Stimulated activated CD4-positive, alpha-beta T cell treated with anti-CD3 and anti-CD28 coated beads, TNF-alpha, amount 100 ng/mL, for 48 hours (primary cell): ENCODE measurements around the gene ADARB1.
A peak's percentile ranks its signal among the peaks of the same experiment; 100 is the strongest.

Source experiments
- DNase-seq, 3 donors: peaks; one replicate each; pipeline ENCODE4 v3.0.0-alpha.2; 2020; ENCODE audit warnings: low read depth in 3 of 3

ADARB1 gene

GRCh38 chr21:45093035-45093532 lies 18.7 kb downstream of the ADARB1 start:
- DNase-seq = no peak

- no peak for DNase-seq
Observed at GRCh38 chr21:45094412-45094811, 20.0 kb downstream of the ADARB1 start.

GRCh38 chr21:45095505-45095904 lies 21.1 kb downstream of the ADARB1 start:
- DNase-seq = no peak

GRCh38 chr21:45096217-45096616 lies 21.8 kb downstream of the ADARB1 start:
- DNase-seq = no peak

GRCh38 chr21:45097827-45098387 lies 23.5 kb downstream of the ADARB1 start:
- no peak for DNase-seq

GRCh38 chr21:45098867-45099266 lies 24.5 kb downstream of the ADARB1 start:
- DNase-seq = no peak

- no peak for DNase-seq
Observed at GRCh38 chr21:45099571-45099970, 25.2 kb downstream of the ADARB1 start.

GRCh38 chr21:45100866-45101265 lies 26.5 kb downstream of the ADARB1 start:
- DNase-seq = no peak

GRCh38 chr21:45102391-45102932 lies 28.1 kb downstream of the ADARB1 start:
- DNase-seq = no peak

GRCh38 chr21:45103971-45104520 lies 29.7 kb downstream of the ADARB1 start:
- no peak for DNase-seq

- DNase-seq = no peak
Observed at GRCh38 chr21:45104560-45104959, 30.2 kb downstream of the ADARB1 start.

- DNase-seq = no peak
Observed at GRCh38 chr21:45105906-45106485, 31.6 kb downstream of the ADARB1 start.

GRCh38 chr21:45108034-45108790 lies 33.8 kb downstream of the ADARB1 start:
- no peak for DNase-seq

- no peak for DNase-seq
Observed at GRCh38 chr21:45108808-45109781, 34.7 kb downstream of the ADARB1 start.

GRCh38 chr21:45109831-45110492 lies 35.6 kb downstream of the ADARB1 start:
- peak in 1 of 3 donors; percentile 20 for DNase-seq

- DNase-seq = no peak
Observed at GRCh38 chr21:45110873-45111624, 36.7 kb downstream of the ADARB1 start.

GRCh38 chr21:45111703-45112102 lies 37.3 kb downstream of the ADARB1 start:
- DNase-seq = no peak

- DNase-seq = no peak
Observed at GRCh38 chr21:45112371-45112770, 38.0 kb downstream of the ADARB1 start.

- DNase-seq = no peak
Observed at GRCh38 chr21:45113543-45113942, 39.2 kb downstream of the ADARB1 start.

GRCh38 chr21:45114072-45114471 lies 39.7 kb downstream of the ADARB1 start:
- DNase-seq = no peak
